A673 (cell line): ENCODE data around the gene ADH1C.

Source experiments
- EZH2 ChIP-seq: fragments of 200-600 bp; sonication (generic); IDR thresholded peaks from 2 replicates; pipeline ENCODE4 v1.6.1; 2017; ENCODE audit warnings: borderline replicate concordance, low read depth, mild to moderate bottlenecking, mixed read lengths, antibody characterized with exemption, low read length; ENCODE audit not compliant: poor library complexity, severe bottlenecking
- TF ChIP-seq, protein P1 (sequence below): fragments of 300-800, 200-600 bp; sonication (generic); conservative IDR thresholded peaks from 2 replicates; pipeline ENCODE4 v1.5.1; 2017; ENCODE audit warnings: low read depth, mild to moderate bottlenecking, antibody characterized with exemption, low read length, moderate library complexity, mixed read lengths

DNA sequence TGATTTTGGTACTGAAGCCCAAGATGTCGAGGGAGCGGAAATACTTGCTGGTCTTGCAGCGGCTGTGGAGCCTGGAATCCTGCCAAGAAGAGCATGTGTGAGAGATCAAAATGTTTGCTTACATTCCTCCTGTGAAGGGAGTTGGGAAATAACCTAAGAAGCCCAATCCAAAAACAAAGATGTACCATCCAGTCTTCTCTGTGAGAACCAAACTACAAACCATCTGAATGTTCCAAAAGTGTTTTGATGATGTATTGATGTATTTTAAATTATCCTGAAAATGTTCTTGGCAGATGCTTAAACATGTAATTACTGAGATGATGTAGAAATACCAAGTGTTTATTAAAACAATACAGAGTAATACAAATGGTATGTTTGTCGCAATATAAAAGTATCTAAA is 51.6 kb downstream of the ADH1C start:
- TF ChIP-seq EZH2 = no peak
- TF ChIP-seq, protein P1, sequence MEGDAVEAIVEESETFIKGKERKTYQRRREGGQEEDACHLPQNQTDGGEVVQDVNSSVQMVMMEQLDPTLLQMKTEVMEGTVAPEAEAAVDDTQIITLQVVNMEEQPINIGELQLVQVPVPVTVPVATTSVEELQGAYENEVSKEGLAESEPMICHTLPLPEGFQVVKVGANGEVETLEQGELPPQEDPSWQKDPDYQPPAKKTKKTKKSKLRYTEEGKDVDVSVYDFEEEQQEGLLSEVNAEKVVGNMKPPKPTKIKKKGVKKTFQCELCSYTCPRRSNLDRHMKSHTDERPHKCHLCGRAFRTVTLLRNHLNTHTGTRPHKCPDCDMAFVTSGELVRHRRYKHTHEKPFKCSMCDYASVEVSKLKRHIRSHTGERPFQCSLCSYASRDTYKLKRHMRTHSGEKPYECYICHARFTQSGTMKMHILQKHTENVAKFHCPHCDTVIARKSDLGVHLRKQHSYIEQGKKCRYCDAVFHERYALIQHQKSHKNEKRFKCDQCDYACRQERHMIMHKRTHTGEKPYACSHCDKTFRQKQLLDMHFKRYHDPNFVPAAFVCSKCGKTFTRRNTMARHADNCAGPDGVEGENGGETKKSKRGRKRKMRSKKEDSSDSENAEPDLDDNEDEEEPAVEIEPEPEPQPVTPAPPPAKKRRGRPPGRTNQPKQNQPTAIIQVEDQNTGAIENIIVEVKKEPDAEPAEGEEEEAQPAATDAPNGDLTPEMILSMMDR = no peak
